HepG2 (cell line): ENCODE results near the gene TUBA1C. TPM values are rescaled to one million over a fixed set of nuclear protein-coding genes. Genes with fewer than 3 reads are reported as not detected.

Source experiments
- ARID2 ChIP-seq: sonication (generic); formaldehyde crosslinking; IDR thresholded peaks from 2 replicates; pipeline ENCODE4 v1.8.1; 2022; ENCODE audit warnings: mild to moderate bottlenecking, missing genetic modification reagents, borderline replicate concordance
- ARID4A ChIP-seq: sonication (generic); formaldehyde crosslinking; IDR thresholded peaks from 2 replicates; pipeline ENCODE4 v1.5.0; 2020; ENCODE audit warnings: mild to moderate bottlenecking, missing genetic modification reagents, borderline replicate concordance
- GABPA ChIP-seq, 2 experiments: IDR thresholded peaks; 2 replicates each; pipeline ENCODE4 v1.6.1; 2011 to 2016; ENCODE audit warnings: low read depth in 2 of 2, low read length in 1 of 2, missing biosample characterization in 1 of 2, missing genetic modification characterization in 1 of 2
- PLSCR1 ChIP-seq: sonication (generic); formaldehyde crosslinking; IDR thresholded peaks from 2 replicates; pipeline ENCODE4 v1.5.0; 2020; ENCODE audit warnings: missing genetic modification reagents, mild to moderate bottlenecking, borderline replicate concordance
- REL ChIP-seq: sonication (generic); formaldehyde crosslinking; conservative IDR thresholded peaks from 2 replicates; pipeline ENCODE4 v1.8.0; 2022; ENCODE audit warnings: mild to moderate bottlenecking, missing genetic modification reagents, moderate library complexity
- REXO4 ChIP-seq: sonication (generic); formaldehyde crosslinking; IDR thresholded peaks from 2 replicates; pipeline ENCODE4 v1.8.0; 2022; ENCODE audit warnings: missing genetic modification reagents, mild to moderate bottlenecking, borderline replicate concordance
- ZFX ChIP-seq: sonication (generic); formaldehyde crosslinking; IDR thresholded peaks from 2 replicates; pipeline ENCODE4 v1.4.0; 2020; ENCODE audit warnings: mild to moderate bottlenecking, low read depth, missing genetic modification reagents, moderate library complexity
- ZMAT3 ChIP-seq: sonication (generic); formaldehyde crosslinking; conservative IDR thresholded peaks from 2 replicates; pipeline ENCODE4 v1.7.0; 2021; ENCODE audit warnings: missing genetic modification reagents
- ZNF256 ChIP-seq: sonication (generic); formaldehyde crosslinking; conservative IDR thresholded peaks from 2 replicates; pipeline ENCODE4 v1.4.0; 2020; ENCODE audit warnings: missing genetic modification reagents
- ZNF407 ChIP-seq: sonication (generic); formaldehyde crosslinking; IDR thresholded peaks from one replicate; pipeline ENCODE4 v1.5.1; 2020; ENCODE audit warnings: mild to moderate bottlenecking, missing genetic modification reagents; ENCODE audit errors: not compliant biosample characterization
- ZNF549 ChIP-seq: sonication (generic); formaldehyde crosslinking; IDR thresholded peaks from 2 replicates; pipeline ENCODE4 v1.5.0; 2020; ENCODE audit warnings: missing genetic modification reagents
- ZNF562 ChIP-seq: sonication (generic); formaldehyde crosslinking; IDR thresholded peaks from 2 replicates; pipeline ENCODE4 v1.8.0; 2022; ENCODE audit warnings: missing genetic modification reagents, borderline replicate concordance
- ZNF772 ChIP-seq: sonication (generic); formaldehyde crosslinking; IDR thresholded peaks from 2 replicates; pipeline ENCODE4 v1.5.0; 2020; ENCODE audit warnings: mild to moderate bottlenecking, missing genetic modification reagents
- ZSCAN31 ChIP-seq: sonication (generic); formaldehyde crosslinking; IDR thresholded peaks from 2 replicates; pipeline ENCODE4 v1.5.0; 2020; ENCODE audit warnings: low read depth, mild to moderate bottlenecking, missing genetic modification reagents
- polyA plus RNA-seq, 8 experiments: library from polyadenylated mRNA; depleted of rRNA in 3 of 8; stranded (reverse) in 7 of 8; unstranded in 1 of 8; fragments of >200 nt; fragmentation: Illumina TruSeq in 4 of 8; extraction: Trizol in 4 of 8; gene quantifications; 2 replicates each; pipeline versions ENCODE4 v1.2.1 to v1.2.3, GENCODE V29; 2011 to 2016; ENCODE audit warnings: low read depth in 4 of 8, missing spikeins in 1 of 8, mixed read lengths in 1 of 8; ENCODE audit not compliant: insufficient read depth in 1 of 8
- total RNA-seq, 5 experiments: library from RNA; depleted of rRNA; stranded (reverse); fragments of >200 nt; fragmentation: Illumina TruSeq; extraction: Trizol; gene quantifications; 2 replicates each; pipeline ENCODE4 v1.2.3, GENCODE V29; 2016; ENCODE audit warnings: low read depth in 1 of 5

The TUBA1C gene
- total and polyA plus RNA-seq, 2 of the 13 experiments (the other 11 are each of a cell fraction or from before 2014, with no cell fraction given), result 693 to 1,075 TPM

- TF ChIP-seq ZNF407 (CRISPR knock-in tag) (peak; percentile 51), ARID2 (no peak), ARID4A (CRISPR knock-in tag) (peak; percentile 90), ZFX (CRISPR knock-in tag) (peak; percentile 85), GABPA (IDR thresholded peaks at IDR 0.05; ENCODE audit: low read depth, low read length) (no peak), GABPA (CRISPR knock-in tag; IDR thresholded peaks at IDR 0.05; ENCODE audit: low read depth) (peak; percentile 68), ZNF256 (peak; percentile 91), REL (0 out of 2 replicates have a peak, but pooled peaks have one; percentile 47), ZNF562 (CRISPR knock-in tag) (no peak), PLSCR1 (no peak), ZNF772 (CRISPR knock-in tag) (no peak), ZNF549 (CRISPR knock-in tag) (no peak), REXO4 (CRISPR knock-in tag) (0 out of 2 replicates have a peak, but pooled peaks have one; percentile 29), ZSCAN31 (CRISPR knock-in tag) (peak; percentile 70), ZMAT3 (CRISPR knock-in tag) (0 out of 2 replicates have a peak, but pooled peaks have one; percentile 45)
Observed at GRCh38 chr12:49264873-49265792, at the start of gene TUBA1C (continued).
